Fibroblast of lung (primary cell): ENCODE data around the gene MYLK. TPM values are rescaled to one million over a fixed set of nuclear protein-coding genes. Genes with fewer than 3 reads are reported as not detected.

Source experiments
- DNase-seq, 2 donors: peaks; one replicate each; pipeline versions ENCODE4 v3.0.0 to v3.0.0-alpha.2; 2010; ENCODE audit warnings: low read depth in 2 of 2
- H2AFZ ChIP-seq: 2 replicates; pipeline ENCODE4 v1.5.1; 2012; ENCODE audit warnings: low read length, control low read depth, inconsistent platforms
- H3K27ac ChIP-seq: 2 replicates; pipeline ENCODE4 v1.5.1; 2011; ENCODE audit warnings: low read length, control low read depth; ENCODE audit not compliant: insufficient read depth
- H3K27me3 ChIP-seq: 2 replicates; pipeline ENCODE4 v1.5.1; 2011; ENCODE audit warnings: mild to moderate bottlenecking, low read length; ENCODE audit not compliant: control insufficient read depth, insufficient read depth
- H3K36me3 ChIP-seq: 2 replicates; pipeline ENCODE4 v1.5.1; 2011; ENCODE audit warnings: low read length; ENCODE audit not compliant: control insufficient read depth, insufficient read depth
- H3K4me1 ChIP-seq: 2 replicates; pipeline ENCODE4 v1.5.1; 2011; ENCODE audit warnings: low read length; ENCODE audit not compliant: control insufficient read depth, insufficient read depth; ENCODE audit errors: extremely low read depth
- H3K4me2 ChIP-seq: 2 replicates; pipeline ENCODE4 v1.5.1; 2011; ENCODE audit warnings: low read length, control low read depth; ENCODE audit not compliant: insufficient read depth; ENCODE audit errors: extremely low read depth
- H3K4me3 ChIP-seq, 4 experiments: fragments of 200-600 bp in 1 of 4; sonication (generic) in 1 of 4; replicated peaks in 1 of 4; 2 replicates each; pipeline ENCODE4 v1.5.1; 2011 to 2016; ENCODE audit warnings: low read length in 4 of 4, low read depth in 3 of 4, mild to moderate bottlenecking in 3 of 4, control low read depth in 2 of 4, inconsistent platforms in 1 of 4, mixed read lengths in 1 of 4; ENCODE audit not compliant: insufficient read depth in 1 of 4; ENCODE audit errors: control extremely low read depth in 1 of 4
- H3K79me2 ChIP-seq: 2 replicates; pipeline ENCODE4 v1.5.1; 2012; ENCODE audit warnings: mild to moderate bottlenecking, low read length, inconsistent platforms; ENCODE audit not compliant: control insufficient read depth, insufficient read depth
- H3K9ac ChIP-seq: 2 replicates; pipeline ENCODE4 v1.5.1; 2011; ENCODE audit warnings: mild to moderate bottlenecking, low read length, control low read depth; ENCODE audit not compliant: insufficient read depth
- H3K9me3 ChIP-seq: 2 replicates; pipeline ENCODE4 v1.5.1; 2012; ENCODE audit warnings: low read depth, low read length; ENCODE audit not compliant: control insufficient read depth, insufficient read depth
- H4K20me1 ChIP-seq: 2 replicates; pipeline ENCODE4 v1.5.1; 2011; ENCODE audit warnings: low read length; ENCODE audit not compliant: control insufficient read depth, insufficient read depth; ENCODE audit errors: extremely low read depth
- CTCF ChIP-seq, 2 donors: IDR thresholded peaks in 1 of 2; conservative IDR thresholded peaks in 1 of 2; 1 replicate in 1 of 2; 2 replicates in 1 of 2; pipeline ENCODE4 v1.5.1; 2011 to 2012; ENCODE audit warnings: low read length in 2 of 2, control low read depth in 1 of 2, inconsistent platforms in 1 of 2, low read depth in 1 of 2, mild to moderate bottlenecking in 1 of 2
- EZH2 ChIP-seq: IDR thresholded peaks from 2 replicates; pipeline ENCODE4 v1.5.1; 2012; ENCODE audit warnings: low read length, control low read depth, mild to moderate bottlenecking; ENCODE audit errors: missing control alignments
- polyA plus RNA-seq, 2 donors: library from polyadenylated mRNA; depleted of rRNA in 1 of 2; stranded (reverse) in 1 of 2; unstranded in 1 of 2; fragments of >200 nt; gene quantifications; 2 replicates each; pipeline ENCODE4 v1.2.1, GENCODE V29; 2011 to 2012; ENCODE audit warnings: missing spikeins in 1 of 2
- total RNA-seq: library from RNA; depleted of rRNA; stranded (reverse); fragments of >200 nt; gene quantifications from 2 replicates; pipeline ENCODE4 v1.2.1, GENCODE V29; 2014

Gene MYLK
- total and polyA plus RNA-seq, 2 donors (not counting 1 experiment from before 2014, with no cell fraction given), result 918 to 941 TPM

- Histone ChIP-seq H3K36me3 (peaks cover 29% of the 10 kb centered on the region), H3K4me1 (peaks cover 4% of the 10 kb centered on the region), H3K27ac (no peak overlapping the region), H3K9me3 (no peaks in the 10 kb centered on the region), H3K9ac (no peak overlapping the region), H3K27me3 (no peaks in the 10 kb centered on the region), H2AFZ (no peak overlapping the region), H3K79me2 (no peaks in the 10 kb centered on the region), H4K20me1 (no peaks in the 10 kb centered on the region), H3K4me3 (no peak overlapping the region), H3K4me2 (no peak overlapping the region)
- TF ChIP-seq EZH2 (no peak), CTCF (conservative IDR thresholded peaks at IDR 0.05 in 1 of 2, IDR thresholded peaks at IDR 0.05 in 1 of 2; ENCODE audit: low read depth in 1 of 2, low read length in 2 of 2) (no peak)
- DNase-seq, result no peak
Measured at GRCh38 chr3:123713211-123713610, 170.9 kb downstream of the MYLK start.

GRCh38 chr3:123712077-123712860, 171.9 kb downstream of the MYLK start:
- Histone ChIP-seq H3K36me3 (peaks cover 35% of the 10 kb centered on the region), H3K9me3 (no peaks in the 10 kb centered on the region), H3K9ac (no peak overlapping the region), H3K4me3 (no peak overlapping the region), H3K27ac (no peak overlapping the region), H3K4me1 (no peaks in the 10 kb centered on the region), H3K27me3 (no peaks in the 10 kb centered on the region), H2AFZ (no peak overlapping the region), H3K79me2 (no peaks in the 10 kb centered on the region), H3K4me2 (no peak overlapping the region), H4K20me1 (no peaks in the 10 kb centered on the region)
- TF ChIP-seq EZH2 (no peak), CTCF (conservative IDR thresholded peaks at IDR 0.05 in 1 of 2, IDR thresholded peaks at IDR 0.05 in 1 of 2; ENCODE audit: low read depth in 1 of 2, low read length in 2 of 2) (no peak)
- DNase-seq, result no peak

- H3K4me3 ChIP-seq, result no peak overlapping the region
- no peaks in the 10 kb centered on the region for H3K79me2 ChIP-seq
- no peak overlapping the region for H3K4me2 ChIP-seq
- H3K9ac ChIP-seq, result no peak overlapping the region
- DNase-seq, result no peak
- no peak overlapping the region for H2AFZ ChIP-seq
- no peaks in the 10 kb centered on the region for H4K20me1 ChIP-seq
- H3K27ac ChIP-seq, result no peak overlapping the region
- TF ChIP-seq CTCF (conservative IDR thresholded peaks at IDR 0.05 in 1 of 2, IDR thresholded peaks at IDR 0.05 in 1 of 2; ENCODE audit: low read depth in 1 of 2, low read length in 2 of 2) (no peak), EZH2 (no peak)
- H3K4me1 ChIP-seq, result no peaks in the 10 kb centered on the region
- H3K27me3 ChIP-seq, result no peaks in the 10 kb centered on the region
- H3K9me3 ChIP-seq, result no peaks in the 10 kb centered on the region
- H3K36me3 ChIP-seq, result peaks cover 40% of the 10 kb centered on the region
Measured at GRCh38 chr3:123711356-123711755, 172.8 kb downstream of the MYLK start.
